GM18519 (cell line): ENCODE results near the gene ALK.

Experiments used
- ATAC-seq: cut with Tn5 transposase; IDR thresholded peaks from one replicate; pipeline ENCODE4 v1.9.1; 2021; ENCODE audit warnings: mild to moderate bottlenecking, moderate library complexity; ENCODE audit not compliant: unreplicated experiment, low FRiP score

Gene ALK

DNA sequence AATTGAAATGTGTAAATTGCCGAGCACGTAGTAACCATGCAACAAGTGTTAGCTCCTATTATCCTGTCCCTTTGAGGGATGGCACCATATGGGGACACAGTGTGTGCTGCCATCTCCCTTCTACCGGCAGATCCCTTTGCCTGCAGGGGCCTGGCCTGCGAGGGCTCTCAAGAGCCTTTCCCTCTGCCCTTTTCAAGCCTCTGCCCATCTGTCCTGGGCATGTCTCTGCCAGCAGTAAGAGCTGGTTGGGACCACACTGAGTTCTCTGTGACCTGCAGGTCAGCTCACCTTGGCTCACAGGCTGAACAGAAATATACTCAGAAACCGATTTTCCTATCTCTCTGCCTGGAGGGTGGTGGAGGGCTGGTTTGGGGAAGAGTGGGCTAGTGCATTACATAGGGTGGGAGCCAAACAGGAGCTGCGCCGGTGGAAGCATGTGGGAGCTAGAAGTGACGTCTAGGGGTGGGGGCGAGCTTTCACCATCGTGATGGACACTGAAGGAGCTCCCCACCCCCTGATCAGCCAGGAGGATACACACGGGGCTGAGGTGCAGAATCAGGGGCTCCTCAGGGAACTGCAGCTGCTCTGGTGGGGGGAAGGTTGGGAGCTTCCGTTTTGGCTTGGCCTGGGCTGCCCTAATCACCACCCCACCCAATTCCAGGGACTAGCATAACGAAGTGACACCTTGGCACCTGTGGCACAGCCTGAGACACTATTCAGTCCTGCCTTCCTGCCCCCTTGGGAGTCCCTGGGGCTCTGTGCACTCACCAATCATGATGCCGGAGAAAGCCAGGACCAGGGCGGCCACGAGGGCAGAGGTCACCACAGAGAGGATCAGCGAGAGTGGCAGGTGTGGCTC is 696.5 kb downstream of the ALK start:
- no peak for ATAC-seq

- ATAC-seq: no peak
These were observed 697.3 kb downstream of the ALK start for GRCh38 chr2:29223851-29224692.

DNA sequence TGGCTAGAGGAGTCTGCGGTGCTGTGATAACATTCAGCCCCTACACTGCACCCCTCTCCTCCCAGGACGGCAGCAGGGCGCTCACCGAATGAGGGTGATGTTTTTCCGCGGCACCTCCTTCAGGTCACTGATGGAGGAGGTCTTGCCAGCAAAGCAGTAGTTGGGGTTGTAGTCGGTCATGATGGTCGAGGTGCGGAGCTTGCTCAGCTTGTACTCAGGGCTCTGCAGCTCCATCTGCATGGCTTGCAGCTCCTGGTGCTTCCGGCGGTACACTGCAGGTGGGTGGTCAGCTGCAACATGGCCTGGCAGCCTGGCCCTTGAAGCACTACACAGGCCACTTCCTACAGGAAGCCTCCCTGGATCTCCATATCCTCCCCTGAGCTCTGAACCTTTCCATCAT is 698.1 kb downstream of the ALK start:
- no peak for ATAC-seq

GRCh38 chr2:29222381-29223179 is 698.8 kb downstream of the ALK start:
- ATAC-seq: no peak

DNA sequence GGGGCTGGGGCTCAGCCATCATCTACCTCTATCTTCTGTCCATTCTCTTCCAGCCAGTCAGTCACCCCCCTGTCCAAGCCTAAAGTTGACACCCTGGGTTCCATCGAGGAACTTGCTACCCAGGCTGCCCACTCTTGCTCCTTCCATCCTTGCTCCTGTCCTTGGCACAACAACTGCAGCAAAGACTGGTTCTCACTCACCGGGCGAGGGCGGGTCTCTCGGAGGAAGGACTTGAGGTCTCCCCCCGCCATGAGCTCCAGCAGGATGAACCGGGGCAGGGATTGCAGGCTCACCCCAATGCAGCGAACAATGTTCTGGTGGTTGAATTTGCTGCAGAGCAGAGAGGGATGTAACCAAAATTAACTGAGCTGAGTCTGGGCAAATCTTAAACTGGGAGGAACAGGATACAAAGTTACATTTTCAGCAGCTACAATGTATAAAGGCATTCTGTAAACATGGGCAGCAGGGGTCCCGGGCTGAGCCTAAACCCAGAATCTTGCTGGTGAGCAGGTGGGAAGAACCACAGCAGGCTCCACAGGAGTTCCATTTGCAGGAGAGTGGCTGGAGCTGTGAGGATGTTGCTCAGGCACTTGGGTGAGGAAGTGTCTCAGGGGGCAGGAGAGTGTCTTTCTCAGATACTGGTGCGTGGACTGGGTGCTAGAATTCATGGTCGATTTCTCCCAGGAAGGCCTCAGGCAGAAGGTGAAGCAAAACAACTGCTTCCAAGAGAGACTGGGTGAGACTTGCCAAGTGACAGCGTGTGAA is 700.7 kb downstream of the ALK start:
- ATAC-seq: no peak

DNA sequence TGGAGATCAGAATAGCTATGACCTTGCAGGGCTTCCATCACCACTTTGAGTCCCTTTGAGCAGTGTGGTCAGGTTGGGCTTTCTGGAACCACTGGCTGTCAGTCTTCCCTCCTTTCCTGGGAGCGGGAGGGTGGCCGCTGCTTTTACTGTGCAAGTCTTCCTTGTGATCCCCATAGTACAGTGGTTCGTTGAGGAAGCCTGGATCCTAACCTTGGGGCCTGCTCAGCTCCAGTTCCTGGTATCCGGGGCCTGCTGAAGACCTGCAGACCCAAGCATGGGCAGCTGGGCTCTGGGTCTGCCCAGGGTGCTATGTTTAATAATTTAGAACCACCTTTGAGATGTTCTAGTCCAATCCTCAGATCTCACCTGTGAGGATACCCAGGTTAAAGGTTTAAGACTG is 702.0 kb downstream of the ALK start:
- no peak for ATAC-seq

GRCh38 chr2:29218550-29219125 is 702.7 kb downstream of the ALK start:
- no peak for ATAC-seq

- ATAC-seq: no peak
These were observed 703.3 kb downstream of the ALK start for GRCh38 chr2:29218071-29218470.

DNA sequence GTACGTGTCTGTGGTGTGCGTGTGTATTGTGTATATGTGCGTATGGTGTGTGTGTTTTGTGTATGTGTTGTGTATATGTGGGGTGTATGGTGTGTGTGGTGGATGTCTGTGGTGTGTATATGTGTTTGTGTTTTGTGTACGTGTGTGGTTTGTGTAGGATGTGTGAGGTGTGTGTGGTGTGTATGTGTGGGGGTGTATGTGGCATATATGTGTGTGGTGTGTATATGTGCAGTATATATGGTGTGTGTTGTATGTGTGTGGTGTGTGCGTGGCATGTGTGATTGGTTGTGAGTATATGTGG is 704.8 kb downstream of the ALK start:
- ATAC-seq: no peak

DNA sequence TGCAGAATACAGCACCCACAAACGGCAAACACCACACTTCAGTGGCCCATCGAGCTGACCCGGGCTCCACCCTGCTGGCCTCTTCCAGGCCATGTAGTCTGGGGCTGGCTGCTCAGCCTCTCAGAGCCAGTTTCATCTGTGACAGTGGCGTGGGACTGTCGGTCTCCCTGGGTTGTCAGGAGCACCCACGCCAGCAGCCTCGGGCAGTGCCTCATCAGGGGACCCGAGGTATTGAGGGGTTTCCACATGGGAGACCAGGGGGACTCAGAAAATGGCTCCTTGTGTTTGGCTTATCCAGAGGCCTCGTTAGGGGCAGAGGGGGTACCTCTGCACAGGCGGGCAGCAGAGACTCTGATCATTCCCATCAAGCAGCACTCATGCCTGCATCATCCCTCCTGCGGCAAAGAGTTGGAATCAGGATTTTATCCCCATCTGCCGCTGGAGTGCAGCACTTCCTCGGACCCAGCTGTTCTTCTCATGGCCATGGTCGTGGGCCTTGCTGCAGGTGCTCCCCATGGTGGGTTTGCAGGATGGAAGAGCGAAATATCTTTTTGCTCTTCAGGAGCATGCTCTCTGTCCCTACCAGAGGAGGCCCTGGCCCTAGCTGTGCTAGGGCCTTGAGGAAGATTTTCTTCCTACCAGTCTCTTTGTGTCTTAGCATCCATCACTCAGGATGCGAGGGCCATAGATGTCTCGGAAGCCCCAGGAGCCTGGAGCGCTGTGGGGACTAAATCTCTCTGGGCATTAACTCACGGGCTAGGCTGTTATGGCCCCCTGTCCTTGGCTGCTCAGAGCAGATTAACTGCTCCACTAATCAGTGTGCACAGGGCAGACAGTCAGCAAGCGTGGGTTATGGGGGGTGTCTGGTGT is 705.4 kb downstream of the ALK start:
- ATAC-seq: no peak

- ATAC-seq: no peak
These were observed 706.3 kb downstream of the ALK start for GRCh38 chr2:29215073-29215472.

- no peak for ATAC-seq
These were observed 707.5 kb downstream of the ALK start for GRCh38 chr2:29213888-29214291.

DNA sequence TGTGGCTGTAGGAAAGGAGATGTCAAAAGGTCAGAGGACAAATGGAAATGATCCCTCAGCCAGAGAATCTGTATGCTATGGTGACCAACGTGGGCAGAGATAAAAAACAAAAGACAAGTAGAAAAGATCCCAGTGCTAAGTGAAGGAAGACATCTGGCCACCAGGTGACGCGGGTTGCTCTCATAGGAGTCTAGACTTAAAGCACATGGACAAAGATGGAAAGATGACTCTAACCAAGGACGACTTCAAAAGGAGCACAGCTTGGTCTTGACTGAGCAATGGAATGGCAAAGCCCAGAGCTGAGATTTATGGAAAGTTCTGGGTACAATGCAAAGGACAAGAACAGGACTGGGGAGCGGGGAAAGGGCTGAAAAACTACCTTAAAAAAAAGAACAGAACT is 709.4 kb downstream of the ALK start:
- no peak for ATAC-seq

GRCh38 chr2:29209551-29209950 is 711.8 kb downstream of the ALK start:
- ATAC-seq: no peak

DNA sequence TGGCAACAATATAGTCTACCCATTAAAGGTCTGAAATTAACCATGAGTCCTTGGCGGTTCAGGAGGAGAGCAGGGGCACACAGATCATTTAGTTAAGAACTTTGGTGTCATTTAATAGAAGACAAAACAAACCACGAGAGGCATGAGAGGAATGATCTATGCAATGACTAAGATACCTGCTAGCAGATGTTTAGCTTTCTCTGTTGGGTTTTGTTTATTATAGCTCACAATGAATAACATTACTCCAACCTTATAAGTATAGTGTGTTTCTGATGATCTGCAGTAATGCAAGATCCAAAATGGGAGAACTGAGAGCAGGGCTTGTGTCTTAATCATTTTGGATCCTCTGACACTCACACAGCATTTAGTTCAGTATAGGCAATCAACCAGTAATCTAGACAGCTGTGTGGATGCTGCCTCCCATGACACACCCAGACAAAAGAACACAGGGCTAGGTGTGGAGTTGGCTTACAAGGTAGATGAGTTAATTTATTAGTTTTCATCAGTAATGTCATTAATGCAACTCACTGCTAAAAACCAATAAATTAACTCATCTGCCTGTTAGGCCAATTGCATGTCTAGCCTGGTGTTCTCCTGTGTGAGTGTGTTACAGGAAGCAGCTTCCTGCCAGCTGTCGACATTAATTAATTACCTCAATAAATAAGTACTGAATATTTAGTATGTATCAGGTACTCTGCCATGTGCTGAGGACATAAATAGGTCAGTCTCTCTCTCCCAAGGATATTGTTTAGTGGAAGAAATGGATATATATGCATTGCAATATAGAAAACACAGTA is 713.8 kb downstream of the ALK start:
- no peak for ATAC-seq

- ATAC-seq: no peak
These were observed 714.4 kb downstream of the ALK start for GRCh38 chr2:29206941-29207340.

- ATAC-seq: no peak
These were observed 718.4 kb downstream of the ALK start for GRCh38 chr2:29202819-29203495.

- ATAC-seq: no peak
These were observed 719.4 kb downstream of the ALK start for GRCh38 chr2:29201979-29202378.
